Peyer's patch (tissue), 4 donors: ENCODE results near the gene FLT3LG.

Source experiments
- CTCF ChIP-seq, 6 experiments: fragments of 450-650 bp in 4 of 6; fragments of 200-600 bp in 2 of 6; sonication (generic) in 1 of 6; IDR thresholded peaks; one replicate each; pipeline ENCODE4 v1.5.1; 2017 to 2019; ENCODE audit warnings: antibody characterized with exemption in 6 of 6, mild to moderate bottlenecking in 3 of 6, moderate library complexity in 1 of 6
- POLR2A ChIP-seq, 2 donors: fragments of 450-650 bp; IDR thresholded peaks; one replicate each; pipeline ENCODE4 v1.5.1; 2017; ENCODE audit warnings: antibody characterized with exemption in 2 of 2, mild to moderate bottlenecking in 2 of 2, moderate library complexity in 2 of 2

- peak; percentile 88 to 91 (median 89) for TF ChIP-seq CTCF (IDR thresholded peaks at IDR 0.05)
- no peak for TF ChIP-seq POLR2A (IDR thresholded peaks at IDR 0.05)
Measured at GRCh38 chr19:49506575-49507105, 32.6 kb downstream of the FLT3LG start.
